DOHH2 (cell line): ENCODE data around the gene CCL21.

Source experiments
- H3F3A ChIP-seq: fragments of 200-600 bp; sonication (generic), shearing (Covaris generic); 2 replicates; pipeline ENCODE4 v1.6.0; 2016; ENCODE audit warnings: antibody characterized with exemption, mild to moderate bottlenecking; ENCODE audit not compliant: control insufficient read depth, insufficient read depth
- H3K27ac ChIP-seq: fragments of 200-600 bp; sonication (generic); 2 replicates; pipeline ENCODE4 v1.5.1; 2014; ENCODE audit warnings: low read depth, mild to moderate bottlenecking, low read length, moderate library complexity
- H3K27me3 ChIP-seq: fragments of 200-600 bp; sonication (generic); 2 replicates; pipeline ENCODE4 v1.6.1; 2014; ENCODE audit warnings: mild to moderate bottlenecking, low read length, mixed read lengths; ENCODE audit not compliant: control insufficient read depth
- H3K36me3 ChIP-seq: fragments of 200-600 bp; sonication (generic); 2 replicates; pipeline ENCODE4 v1.6.1; 2014; ENCODE audit warnings: mild to moderate bottlenecking, low read length, moderate library complexity, mixed read lengths; ENCODE audit not compliant: control insufficient read depth
- H3K4me1 ChIP-seq: fragments of 200-600 bp; sonication (generic); 2 replicates; pipeline ENCODE4 v1.6.1; 2014; ENCODE audit warnings: mild to moderate bottlenecking, low read length, mixed read lengths; ENCODE audit not compliant: control insufficient read depth
- H3K4me2 ChIP-seq: fragments of 200-600 bp; sonication (generic); 2 replicates; pipeline ENCODE4 v1.6.0; 2014; ENCODE audit warnings: mild to moderate bottlenecking, low read length, moderate library complexity
- H3K4me3 ChIP-seq: fragments of 200-600 bp; sonication (generic); 2 replicates; pipeline ENCODE4 v1.5.1; 2014; ENCODE audit warnings: mild to moderate bottlenecking, low read length, mixed read lengths
- H3K79me2 ChIP-seq: fragments of 200-600 bp; sonication (generic); 2 replicates; pipeline ENCODE4 v1.6.1; 2014; ENCODE audit warnings: mild to moderate bottlenecking, low read length, mixed read lengths; ENCODE audit not compliant: control insufficient read depth
- H3K9me2 ChIP-seq: fragments of 200-600 bp; sonication (generic); replicated peaks from 2 replicates; pipeline ENCODE4 v1.6.1; 2014; ENCODE audit warnings: mild to moderate bottlenecking, low read length, mixed read lengths; ENCODE audit not compliant: control insufficient read depth
- H3K9me3 ChIP-seq: fragments of 200-600 bp; sonication (generic); 2 replicates; pipeline ENCODE4 v1.6.1; 2014; ENCODE audit warnings: antibody characterized with exemption, low read length, mixed read lengths; ENCODE audit not compliant: control insufficient read depth, insufficient read depth
- H4K20me1 ChIP-seq: fragments of 200-600 bp; sonication (generic); 2 replicates; pipeline ENCODE4 v1.6.0; 2014; ENCODE audit warnings: low read depth, mild to moderate bottlenecking, antibody characterized with exemption, low read length, moderate library complexity; ENCODE audit not compliant: control insufficient read depth, insufficient read depth
- EZH2phosphoT487 ChIP-seq: fragments of 200-600 bp; sonication (generic); IDR thresholded peaks from 2 replicates; pipeline ENCODE4 v1.6.1; 2017; ENCODE audit warnings: borderline replicate concordance, mild to moderate bottlenecking, antibody characterized with exemption, low read length, moderate library complexity, mixed read lengths
- TF ChIP-seq, protein P1 (sequence below): fragments of 200-600 bp; sonication (generic); IDR thresholded peaks from one replicate; pipeline ENCODE4 v1.5.1; 2014; ENCODE audit warnings: antibody characterized with exemption, mild to moderate bottlenecking, low read depth, low read length; ENCODE audit not compliant: poor library complexity, severe bottlenecking

CCL21 gene

DNA sequence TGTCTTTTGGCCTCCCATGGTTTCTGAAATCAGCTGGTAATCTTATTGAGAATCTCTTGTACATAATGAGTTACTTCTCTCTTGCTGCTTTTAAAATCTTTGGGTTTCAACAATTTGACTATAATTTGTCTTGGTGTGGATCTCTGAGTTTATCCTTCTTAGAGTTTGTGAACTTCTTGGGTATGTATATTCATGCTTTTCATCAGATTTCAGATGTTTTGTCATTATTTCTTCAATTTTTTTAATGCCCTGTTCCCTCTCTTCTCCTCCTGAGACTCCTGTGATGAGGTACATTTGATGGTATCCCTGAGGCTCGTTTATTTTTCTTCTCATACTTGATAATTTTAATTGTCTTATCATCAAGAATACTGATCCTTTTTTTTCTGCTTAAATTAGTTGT, 2.2 kb upstream of the CCL21 start:
- peaks cover 36% of the 10 kb centered on the region for H3K27me3 ChIP-seq
- no peaks in the 10 kb centered on the region for H3K79me2 ChIP-seq
- no peaks in the 10 kb centered on the region for H3K9me2 ChIP-seq
- H3K27ac ChIP-seq: no peak overlapping the region
- H3K4me3 ChIP-seq: no peak overlapping the region
- no peaks in the 10 kb centered on the region for H3F3A ChIP-seq
- no peaks in the 10 kb centered on the region for H3K9me3 ChIP-seq
- no peaks in the 10 kb centered on the region for H3K36me3 ChIP-seq
- H4K20me1 ChIP-seq: no peaks in the 10 kb centered on the region
- H3K4me1 ChIP-seq: no peaks in the 10 kb centered on the region
- no peak overlapping the region for H3K4me2 ChIP-seq
- TF ChIP-seq, protein P1, sequence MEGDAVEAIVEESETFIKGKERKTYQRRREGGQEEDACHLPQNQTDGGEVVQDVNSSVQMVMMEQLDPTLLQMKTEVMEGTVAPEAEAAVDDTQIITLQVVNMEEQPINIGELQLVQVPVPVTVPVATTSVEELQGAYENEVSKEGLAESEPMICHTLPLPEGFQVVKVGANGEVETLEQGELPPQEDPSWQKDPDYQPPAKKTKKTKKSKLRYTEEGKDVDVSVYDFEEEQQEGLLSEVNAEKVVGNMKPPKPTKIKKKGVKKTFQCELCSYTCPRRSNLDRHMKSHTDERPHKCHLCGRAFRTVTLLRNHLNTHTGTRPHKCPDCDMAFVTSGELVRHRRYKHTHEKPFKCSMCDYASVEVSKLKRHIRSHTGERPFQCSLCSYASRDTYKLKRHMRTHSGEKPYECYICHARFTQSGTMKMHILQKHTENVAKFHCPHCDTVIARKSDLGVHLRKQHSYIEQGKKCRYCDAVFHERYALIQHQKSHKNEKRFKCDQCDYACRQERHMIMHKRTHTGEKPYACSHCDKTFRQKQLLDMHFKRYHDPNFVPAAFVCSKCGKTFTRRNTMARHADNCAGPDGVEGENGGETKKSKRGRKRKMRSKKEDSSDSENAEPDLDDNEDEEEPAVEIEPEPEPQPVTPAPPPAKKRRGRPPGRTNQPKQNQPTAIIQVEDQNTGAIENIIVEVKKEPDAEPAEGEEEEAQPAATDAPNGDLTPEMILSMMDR: no peak
- no peak for TF ChIP-seq EZH2phosphoT487

DNA sequence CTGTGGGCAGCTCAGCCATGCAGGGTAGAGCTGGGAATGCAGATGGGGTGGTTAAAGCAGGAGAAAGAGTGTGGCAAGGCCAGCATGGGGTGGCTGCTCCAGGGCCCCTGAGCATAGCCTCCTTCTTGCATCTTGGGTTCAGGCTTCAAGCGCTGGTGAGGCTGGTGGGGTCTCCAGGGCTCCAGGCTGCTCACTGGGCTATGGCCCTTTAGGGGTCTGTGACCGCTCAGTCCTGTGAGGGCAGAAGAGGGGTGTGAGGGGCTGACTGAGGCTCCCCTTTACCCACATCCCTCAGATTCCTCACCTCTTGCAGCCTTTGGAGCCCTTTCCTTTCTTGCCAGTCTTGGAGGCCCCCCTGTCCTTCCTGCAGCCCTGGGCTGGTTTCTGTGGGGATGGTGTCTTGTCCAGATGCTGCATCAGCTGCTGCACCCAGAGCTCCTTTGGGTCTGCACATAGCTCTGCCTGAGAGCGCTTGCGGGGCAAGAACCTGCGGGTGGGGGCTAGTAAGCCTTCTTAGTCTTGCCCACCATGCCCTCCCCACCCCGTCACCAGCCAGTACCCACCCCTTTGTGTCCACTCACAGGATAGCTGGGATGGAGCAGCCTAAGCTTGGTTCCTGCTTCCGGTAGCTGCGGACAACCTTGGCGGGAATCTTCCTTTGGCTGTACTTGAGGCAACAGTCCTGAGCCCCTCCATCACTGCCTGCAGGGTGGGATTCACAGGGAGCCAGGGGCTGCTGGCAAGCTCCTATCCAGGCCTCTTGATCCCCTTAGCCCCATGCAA, 549 bp downstream of the CCL21 start:
- no peaks in the 10 kb centered on the region for H3F3A ChIP-seq
- H3K9me2 ChIP-seq: no peaks in the 10 kb centered on the region
- H3K4me1 ChIP-seq: no peaks in the 10 kb centered on the region
- no peak overlapping the region for H3K4me2 ChIP-seq
- H3K4me3 ChIP-seq: no peak overlapping the region
- peaks cover 19% of the 10 kb centered on the region for H3K27me3 ChIP-seq
- no peak for TF ChIP-seq EZH2phosphoT487
- TF ChIP-seq, protein P1: no peak
- H3K36me3 ChIP-seq: no peaks in the 10 kb centered on the region
- no peaks in the 10 kb centered on the region for H4K20me1 ChIP-seq
- H3K9me3 ChIP-seq: no peaks in the 10 kb centered on the region
- H3K27ac ChIP-seq: no peak overlapping the region
- no peaks in the 10 kb centered on the region for H3K79me2 ChIP-seq

GRCh38 chr9:34707130-34707529, 2.8 kb downstream of the CCL21 start:
- Histone ChIP-seq H3K9me3 (no peaks in the 10 kb centered on the region), H3K4me2 (no peak overlapping the region), H4K20me1 (no peaks in the 10 kb centered on the region), H3F3A (no peaks in the 10 kb centered on the region), H3K4me3 (no peak overlapping the region), H3K36me3 (no peaks in the 10 kb centered on the region), H3K4me1 (no peaks in the 10 kb centered on the region), H3K79me2 (no peaks in the 10 kb centered on the region), H3K27ac (no peak overlapping the region), H3K27me3 (peaks cover 5% of the 10 kb centered on the region; the same call in 1 of the 2 replicates), H3K9me2 (no peaks in the 10 kb centered on the region)
- TF ChIP-seq, protein P1: no peak
- TF ChIP-seq EZH2phosphoT487: no peak
